SH-SY5Y (cell line): ENCODE results near the gene ZMYND11.

Experiments used
- GATA2 ChIP-seq: IDR thresholded peaks from 2 replicates; pipeline ENCODE4 v1.6.1; 2011; ENCODE audit warnings: mild to moderate bottlenecking, low read depth, low read length
- GATA3 ChIP-seq: IDR thresholded peaks from 2 replicates; pipeline ENCODE4 v1.6.1; 2011; ENCODE audit warnings: low read depth, mild to moderate bottlenecking, low read length, moderate library complexity

DNA sequence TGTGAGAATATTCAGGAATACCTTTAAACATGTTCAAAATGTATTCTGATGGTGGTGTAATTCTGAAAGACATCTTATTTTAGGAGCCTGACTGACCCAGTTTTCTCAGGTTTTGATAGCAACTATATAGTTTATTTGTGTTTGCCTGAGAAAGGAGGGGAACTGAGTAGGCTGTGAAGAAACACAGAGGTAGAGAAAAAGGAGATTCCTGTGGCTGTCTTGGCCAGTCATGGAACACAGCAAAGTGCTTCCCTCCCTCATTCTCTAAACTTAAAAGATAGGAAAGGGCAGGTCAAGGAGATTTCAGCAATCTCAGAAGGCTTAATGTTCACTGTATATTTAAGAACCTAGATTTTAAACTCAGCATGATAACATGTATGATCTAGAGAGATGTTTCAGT lies 43.5 kb downstream of the ZMYND11 start:
- TF ChIP-seq GATA3, result no peak
- TF ChIP-seq GATA2, result no peak
